GM12878 (cell line): ENCODE measurements around the gene OTULIN. TPM values are rescaled to one million over a fixed set of nuclear protein-coding genes. Genes with fewer than 3 reads are reported as not detected.

Experiments
- ATAC-seq: fragments of 200-7000 bp; cut with Tn5 transposase; 3 replicates; pipeline ENCODE4 v1.9.1; 2020; ENCODE audit warnings: mild to moderate bottlenecking, moderate library complexity
- BruUV-seq: library from RNA; stranded (reverse); fragments of 400-500 nt; replicated peaks from 2 replicates; lab custom pipeline; 2021; lab: Mats Ljungman, UMichigan
- CTCF ChIA-PET: fragments of 300-600 bp; sonication (Branson Sonifier 250); formaldehyde crosslinking; extraction: SDS; loops from one replicate; lab custom pipeline; 2021; ENCODE audit warnings: inconsistent platforms; lab: Yijun Ruan, JAX
- POLR2A ChIA-PET: fragments of 350-600 bp; formaldehyde crosslinking; extraction: SDS; loops from one replicate; lab custom pipeline; 2021; ENCODE audit warnings: inconsistent platforms; lab: Charles Lee
- RAD21 ChIA-PET: fragments of 300-600 bp; sonication (Branson Sonifier 250); formaldehyde crosslinking; loops from one replicate; lab custom pipeline; 2023; ENCODE audit warnings: antibody characterized with exemption; ENCODE audit not compliant: unreplicated experiment; lab: Charles Lee
- SMC1A ChIA-PET: fragments of 300-600 bp; sonication (Branson Sonifier 250); formaldehyde crosslinking; loops from one replicate; lab custom pipeline; 2023; ENCODE audit not compliant: unreplicated experiment, uncharacterized antibody; lab: Charles Lee
- DNase-seq: peaks from one replicate; pipeline ENCODE4 v3.0.0-alpha.2; 2011; ENCODE audit warnings: low read depth, low spot score
- FAIRE-seq: peaks from 3 replicates; lab custom pipeline; 2011; peaks lifted over from hg19 to GRCh38; lab: Jason Lieb, UNC
- H2AFZ ChIP-seq: 2 replicates; pipeline ENCODE4 v1.6.0; 2011; ENCODE audit warnings: low read depth, low read length, control low read depth; ENCODE audit not compliant: control insufficient read depth
- H3K27ac ChIP-seq: 2 replicates; pipeline ENCODE4 v1.5.1; 2011; ENCODE audit warnings: control low read depth; ENCODE audit not compliant: control insufficient read depth, insufficient read depth
- H3K27me3 ChIP-seq, 2 experiments: replicated peaks in 1 of 2; 2 replicates each; pipeline versions ENCODE4 v1.6.0 to v1.6.1; 2011; ENCODE audit warnings: low read length in 1 of 2; ENCODE audit not compliant: control insufficient read depth in 2 of 2, insufficient read depth in 2 of 2
- H3K36me3 ChIP-seq, 2 experiments: 2 replicates each; pipeline ENCODE4 v1.5.1; 2011; ENCODE audit warnings: low read length in 1 of 2; ENCODE audit not compliant: control insufficient read depth in 2 of 2, insufficient read depth in 2 of 2
- H3K4me1 ChIP-seq: 2 replicates; pipeline ENCODE4 v1.6.1; 2011; ENCODE audit warnings: mild to moderate bottlenecking, low read length, moderate library complexity, mixed read lengths; ENCODE audit not compliant: control insufficient read depth, insufficient read depth
- H3K4me2 ChIP-seq: 2 replicates; pipeline ENCODE4 v1.6.0; 2011; ENCODE audit warnings: control low read depth; ENCODE audit not compliant: control insufficient read depth, insufficient read depth
- H3K4me3 ChIP-seq: fragments of 200-600 bp; sonication (generic); 2 replicates; pipeline ENCODE4 v1.5.1; 2016
- H3K79me2 ChIP-seq: 2 replicates; pipeline ENCODE4 v1.6.0; 2011; ENCODE audit warnings: low read length; ENCODE audit not compliant: control insufficient read depth, insufficient read depth
- H3K9ac ChIP-seq: 2 replicates; pipeline ENCODE4 v1.8.0; 2011; ENCODE audit warnings: low read length, control low read depth, mixed read lengths; ENCODE audit not compliant: control insufficient read depth, insufficient read depth
- H3K9me3 ChIP-seq: replicated peaks from 3 replicates; pipeline ENCODE4 v1.5.1; 2011; ENCODE audit warnings: mild to moderate bottlenecking, low read length; ENCODE audit not compliant: control insufficient read depth, insufficient read depth
- H4K20me1 ChIP-seq: 2 replicates; pipeline ENCODE4 v1.6.0; 2011; ENCODE audit not compliant: control insufficient read depth, insufficient read depth
- BHLHE40 ChIP-seq, 2 experiments: fragments of 450-650 bp in 1 of 2; IDR thresholded peaks; 2 replicates each; pipeline ENCODE4 v1.6.1; 2011 to 2017; ENCODE audit warnings: low read depth in 2 of 2, borderline replicate concordance in 1 of 2, improper control_type of control experiment in 1 of 2, low read length in 1 of 2, mild to moderate bottlenecking in 1 of 2
- BMI1 ChIP-seq: fragments of 450-650 bp; IDR thresholded peaks from 2 replicates; pipeline ENCODE4 v1.6.1; 2016; ENCODE audit warnings: mild to moderate bottlenecking, moderate library complexity, borderline replicate concordance
- CBX3 ChIP-seq: fragments of 200-600 bp; sonication (generic); IDR thresholded peaks from 2 replicates; pipeline ENCODE4 v1.6.1; 2016; ENCODE audit warnings: low read depth, borderline replicate concordance
- CBX5 ChIP-seq: sonication (generic); IDR thresholded peaks from 2 replicates; pipeline ENCODE4 v1.6.1; 2016; ENCODE audit warnings: low read depth, moderate library complexity, mild to moderate bottlenecking, inconsistent platforms
- ETV6 ChIP-seq, 2 experiments: fragments of 450-650 bp in 1 of 2; IDR thresholded peaks in 1 of 2; conservative IDR thresholded peaks in 1 of 2; 2 replicates each; pipeline ENCODE4 v1.6.1; 2014; ENCODE audit warnings: antibody characterized with exemption in 1 of 2, borderline replicate concordance in 1 of 2, low read depth in 1 of 2, mild to moderate bottlenecking in 1 of 2, moderate library complexity in 1 of 2
- MEF2B ChIP-seq: fragments of 450-650 bp; IDR thresholded peaks from 2 replicates; pipeline ENCODE4 v1.6.1; 2018; ENCODE audit warnings: mild to moderate bottlenecking, moderate library complexity; ENCODE audit not compliant: partially characterized antibody, poor library complexity, severe bottlenecking
- PML ChIP-seq: IDR thresholded peaks from 2 replicates; pipeline ENCODE4 v1.6.1; 2012; ENCODE audit warnings: low read length, inconsistent platforms
- RAD21 ChIP-seq: IDR thresholded peaks from 2 replicates; pipeline ENCODE4 v1.6.1; 2011; ENCODE audit warnings: mild to moderate bottlenecking, low read depth, low read length, moderate library complexity; ENCODE audit not compliant: insufficient read depth
- RUNX3 ChIP-seq: IDR thresholded peaks from 2 replicates; pipeline ENCODE4 v1.6.1; 2012; ENCODE audit warnings: low read length, inconsistent platforms
- SMAD5 ChIP-seq: IDR thresholded peaks from 2 replicates; pipeline ENCODE4 v1.6.1; 2016; ENCODE audit warnings: antibody characterized with exemption, low read depth
- TARDBP ChIP-seq: IDR thresholded peaks from 2 replicates; pipeline ENCODE4 v1.6.1; 2016; ENCODE audit warnings: borderline replicate concordance
- TCF12 ChIP-seq: IDR thresholded peaks from 2 replicates; pipeline ENCODE4 v1.6.1; 2011; ENCODE audit warnings: low read depth, mild to moderate bottlenecking, low read length
- TCF3 ChIP-seq: IDR thresholded peaks from 2 replicates; pipeline ENCODE4 v1.6.1; 2012; ENCODE audit warnings: low read depth, mild to moderate bottlenecking, low read length, borderline replicate concordance; ENCODE audit not compliant: insufficient read depth
- WGBS: methylation state at CpG from one replicate; pipeline ENCODE4 v1.1.6; 2016; ENCODE audit warnings: low lambda C conversion rate; ENCODE audit not compliant: insufficient replicate concordance, insufficient coverage; ENCODE audit errors: missing lambda C conversion rate; 5-methylcytosine and 5-hydroxymethylcytosine counted together
- in situ Hi-C: fragments of 300-500 bp; cut with MboI; formaldehyde crosslinking; loops from 9 replicates; pipeline ENCODE4 v1.14.3; 2018; ENCODE audit warnings: mixed read lengths
- intact Hi-C: fragments of 100-400 bp; cut with micrococcal nuclease; formaldehyde crosslinking; loops from one replicate; pipeline ENCODE4 v1.14.2; 2022; ENCODE audit not compliant: unreplicated experiment
- polyA plus RNA-seq, 11 experiments: library from polyadenylated mRNA; depleted of rRNA in 4 of 11; unstranded in 6 of 11; stranded (reverse) in 5 of 11; fragments of >200 nt; fragmentation: Nextera tagmentation in 4 of 11; fragmentation: Illumina TruSeq in 1 of 11; extraction: Ambion mirVana in 4 of 11; extraction: Trizol in 1 of 11; gene quantifications; 1 replicate in 1 of 11; 2 replicates in 10 of 11; pipeline versions ENCODE4 v1.2.1 to v1.2.3, GENCODE V29; 2011 to 2016; ENCODE audit warnings: inconsistent platforms in 2 of 11, missing spikeins in 2 of 11, low read depth in 1 of 11
- total RNA-seq, 4 experiments: library from RNA; depleted of rRNA in 3 of 4; stranded (reverse); fragments of >200 nt in 3 of 4; fragmentation: Illumina TruSeq in 1 of 4; extraction: Trizol in 1 of 4; gene quantifications; 2 replicates each; pipeline versions ENCODE4 v1.2.1 to v1.2.3, GENCODE V29; 2013 to 2021
- TF ChIP-seq, protein P1 (sequence below): fragments of 450-650 bp; IDR thresholded peaks from 2 replicates; pipeline ENCODE4 v1.6.1; 2017; ENCODE audit warnings: mild to moderate bottlenecking, moderate library complexity
- TF ChIP-seq, protein P2 (sequence below): fragments of 450-650 bp; IDR thresholded peaks from 2 replicates; pipeline ENCODE4 v1.6.1; 2017; ENCODE audit warnings: mild to moderate bottlenecking
- TF ChIP-seq, protein P3 (sequence below): IDR thresholded peaks from 2 replicates; pipeline ENCODE4 v1.6.1; 2011; ENCODE audit warnings: borderline replicate concordance, low read depth, mild to moderate bottlenecking, moderate library complexity, mixed read lengths, low read length; ENCODE audit not compliant: insufficient read depth; ENCODE audit errors: extremely low read length

Gene OTULIN
- total and polyA plus RNA-seq, 10 of the 15 experiments (the other 5 are each of a cell fraction or from before 2014, with no cell fraction given) = 6.6 to 70.5 (median 28.7) TPM

DNA sequence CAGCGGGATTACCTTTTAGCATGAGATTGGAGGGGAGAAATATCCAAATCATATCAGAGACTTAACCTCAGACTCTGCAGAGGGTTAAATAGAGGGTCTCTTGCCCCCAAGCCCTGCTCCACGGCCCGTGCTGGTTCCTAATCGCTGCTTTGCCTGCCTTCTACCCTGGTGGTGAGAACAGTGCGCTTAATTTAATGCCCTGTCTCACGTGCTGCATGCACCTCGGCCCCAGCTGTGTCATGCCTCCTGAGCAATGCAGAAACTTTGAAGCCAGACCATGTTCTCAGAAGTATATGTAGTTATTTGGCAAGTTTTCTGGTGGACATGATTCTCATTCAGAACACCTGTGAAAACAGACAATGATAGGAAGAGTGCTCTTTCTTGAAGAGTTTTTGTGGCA, 1.4 kb downstream of the OTULIN start:
- peaks cover 89% of the 10 kb centered on the region for H3K79me2 ChIP-seq
- peak overlapping the region; percentile 94 for H3K9ac ChIP-seq
- ATAC-seq (peak; percentile 53), FAIRE-seq (no peak), DNase-seq (no peak)
- no peak overlapping the region for H2AFZ ChIP-seq
- ChIA-PET CTCF (interaction anchor here (0.6 to 2.6 kb wide), 5 partner anchors 10 to 521 kb away, joined by 3 to 14 read pairs (median 3); no protein-coding TSS in a partner anchor), RAD21 (interaction anchor here (1.1 to 4.8 kb wide), 3 partner anchors 11 to 337 kb away, joined by 4 to 33 read pairs (median 20); no protein-coding TSS in a partner anchor), POLR2A (interaction anchor here (0.6 to 3.2 kb wide), 4 partner anchors 9 to 485 kb away, joined by 3 to 31 read pairs (median 5); no protein-coding TSS in a partner anchor), SMC1A (interaction anchor here (1.1 to 5.0 kb wide), 4 partner anchors 11 to 21 kb away, joined by 3 to 55 read pairs (median 8); no protein-coding TSS in a partner anchor)
- H4K20me1 ChIP-seq = no peaks in the 10 kb centered on the region
- BruUV-seq = no TSS peak
- H3K27me3 ChIP-seq = no peaks in the 10 kb centered on the region
- in situ Hi-C loops (loop anchor here (25.0 kb wide), 1 partner anchor 504 kb away; no protein-coding TSS in a partner anchor), intact Hi-C loops (loop anchor here (5.0 kb wide), 2 partner anchors 414 to 519 kb away; no protein-coding TSS in a partner anchor)
- peak overlapping the region; percentile 94 for H3K4me2 ChIP-seq
- H3K9me3 ChIP-seq = no peaks in the 10 kb centered on the region; the same call in 1 of the 3 replicates
- H3K27ac ChIP-seq = peak overlapping the region; percentile 90
- 0% methylated on average over 7 of the region's 7 CpGs for WGBS
- H3K4me3 ChIP-seq = peak overlapping the region; percentile 84
- 0 out of 4 replicates have a peak, but pooled peaks cover 0 to 5% of the 10 kb centered on the region in 2 experiments for H3K36me3 ChIP-seq
- H3K4me1 ChIP-seq = peaks cover 10% of the 10 kb centered on the region
- TF ChIP-seq SMAD5 (no peak), RAD21 (no peak), TARDBP (peak; percentile 47; the same call in 1 of the 2 replicates), TCF3 (0 out of 2 replicates have a peak, but pooled peaks have one; percentile 57), PML (0 out of 2 replicates have a peak, but pooled peaks have one; percentile 23), BHLHE40 (IDR thresholded peaks at IDR 0.05; ENCODE audit: borderline replicate concordance in 1 of 2, low read depth in 2 of 2, low read length in 1 of 2) (peak; percentile 98), TCF12 (peak; percentile 64; the same call in 1 of the 2 replicates), BMI1 (no peak), MEF2B (peak; percentile 36), CBX5 (0 out of 2 replicates have a peak, but pooled peaks have one; percentile 13), RUNX3 (peak; percentile 41; the same call in 1 of the 2 replicates), CBX3 (no peak), ETV6 (conservative IDR thresholded peaks at IDR 0.05 in 1 of 2, IDR thresholded peaks at IDR 0.05 in 1 of 2; ENCODE audit: borderline replicate concordance in 1 of 2, low read depth in 1 of 2) (0 out of 4 replicates have a peak, but pooled peaks of 1 of the 2 experiments have one; percentile 7)
- TF ChIP-seq, protein P1, sequence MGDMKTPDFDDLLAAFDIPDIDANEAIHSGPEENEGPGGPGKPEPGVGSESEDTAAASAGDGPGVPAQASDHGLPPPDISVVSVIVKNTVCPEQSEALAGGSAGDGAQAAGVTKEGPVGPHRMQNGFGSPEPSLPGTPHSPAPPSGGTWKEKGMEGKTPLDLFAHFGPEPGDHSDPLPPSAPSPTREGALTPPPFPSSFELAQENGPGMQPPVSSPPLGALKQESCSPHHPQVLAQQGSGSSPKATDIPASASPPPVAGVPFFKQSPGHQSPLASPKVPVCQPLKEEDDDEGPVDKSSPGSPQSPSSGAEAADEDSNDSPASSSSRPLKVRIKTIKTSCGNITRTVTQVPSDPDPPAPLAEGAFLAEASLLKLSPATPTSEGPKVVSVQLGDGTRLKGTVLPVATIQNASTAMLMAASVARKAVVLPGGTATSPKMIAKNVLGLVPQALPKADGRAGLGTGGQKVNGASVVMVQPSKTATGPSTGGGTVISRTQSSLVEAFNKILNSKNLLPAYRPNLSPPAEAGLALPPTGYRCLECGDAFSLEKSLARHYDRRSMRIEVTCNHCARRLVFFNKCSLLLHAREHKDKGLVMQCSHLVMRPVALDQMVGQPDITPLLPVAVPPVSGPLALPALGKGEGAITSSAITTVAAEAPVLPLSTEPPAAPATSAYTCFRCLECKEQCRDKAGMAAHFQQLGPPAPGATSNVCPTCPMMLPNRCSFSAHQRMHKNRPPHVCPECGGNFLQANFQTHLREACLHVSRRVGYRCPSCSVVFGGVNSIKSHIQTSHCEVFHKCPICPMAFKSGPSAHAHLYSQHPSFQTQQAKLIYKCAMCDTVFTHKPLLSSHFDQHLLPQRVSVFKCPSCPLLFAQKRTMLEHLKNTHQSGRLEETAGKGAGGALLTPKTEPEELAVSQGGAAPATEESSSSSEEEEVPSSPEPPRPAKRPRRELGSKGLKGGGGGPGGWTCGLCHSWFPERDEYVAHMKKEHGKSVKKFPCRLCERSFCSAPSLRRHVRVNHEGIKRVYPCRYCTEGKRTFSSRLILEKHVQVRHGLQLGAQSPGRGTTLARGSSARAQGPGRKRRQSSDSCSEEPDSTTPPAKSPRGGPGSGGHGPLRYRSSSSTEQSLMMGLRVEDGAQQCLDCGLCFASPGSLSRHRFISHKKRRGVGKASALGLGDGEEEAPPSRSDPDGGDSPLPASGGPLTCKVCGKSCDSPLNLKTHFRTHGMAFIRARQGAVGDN = peak; percentile 79
- TF ChIP-seq, protein P2, sequence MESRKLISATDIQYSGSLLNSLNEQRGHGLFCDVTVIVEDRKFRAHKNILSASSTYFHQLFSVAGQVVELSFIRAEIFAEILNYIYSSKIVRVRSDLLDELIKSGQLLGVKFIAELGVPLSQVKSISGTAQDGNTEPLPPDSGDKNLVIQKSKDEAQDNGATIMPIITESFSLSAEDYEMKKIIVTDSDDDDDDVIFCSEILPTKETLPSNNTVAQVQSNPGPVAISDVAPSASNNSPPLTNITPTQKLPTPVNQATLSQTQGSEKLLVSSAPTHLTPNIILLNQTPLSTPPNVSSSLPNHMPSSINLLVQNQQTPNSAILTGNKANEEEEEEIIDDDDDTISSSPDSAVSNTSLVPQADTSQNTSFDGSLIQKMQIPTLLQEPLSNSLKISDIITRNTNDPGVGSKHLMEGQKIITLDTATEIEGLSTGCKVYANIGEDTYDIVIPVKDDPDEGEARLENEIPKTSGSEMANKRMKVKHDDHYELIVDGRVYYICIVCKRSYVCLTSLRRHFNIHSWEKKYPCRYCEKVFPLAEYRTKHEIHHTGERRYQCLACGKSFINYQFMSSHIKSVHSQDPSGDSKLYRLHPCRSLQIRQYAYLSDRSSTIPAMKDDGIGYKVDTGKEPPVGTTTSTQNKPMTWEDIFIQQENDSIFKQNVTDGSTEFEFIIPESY = no peak
- TF ChIP-seq, protein P3, sequence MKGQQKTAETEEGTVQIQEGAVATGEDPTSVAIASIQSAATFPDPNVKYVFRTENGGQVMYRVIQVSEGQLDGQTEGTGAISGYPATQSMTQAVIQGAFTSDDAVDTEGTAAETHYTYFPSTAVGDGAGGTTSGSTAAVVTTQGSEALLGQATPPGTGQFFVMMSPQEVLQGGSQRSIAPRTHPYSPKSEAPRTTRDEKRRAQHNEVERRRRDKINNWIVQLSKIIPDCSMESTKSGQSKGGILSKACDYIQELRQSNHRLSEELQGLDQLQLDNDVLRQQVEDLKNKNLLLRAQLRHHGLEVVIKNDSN = peak; percentile 68
